GM21526 (cell line): Measurements from ENCODE around the gene SMIM32.

Source experiments
- ATAC-seq: cut with Tn5 transposase; IDR thresholded peaks from one replicate; pipeline ENCODE4 v1.9.1; 2021; ENCODE audit warnings: moderate library complexity; ENCODE audit not compliant: unreplicated experiment, low FRiP score

Gene SMIM32

GRCh38 chr5:136208916-136209315, 16.0 kb upstream of the SMIM32 start:
- no peak for ATAC-seq

- no peak for ATAC-seq
Measured at GRCh38 chr5:136207631-136208030, 14.7 kb upstream of the SMIM32 start.

- no peak for ATAC-seq
Measured at GRCh38 chr5:136206361-136206760, 13.4 kb upstream of the SMIM32 start.

- no peak for ATAC-seq
Measured at GRCh38 chr5:136205941-136206340, 13.0 kb upstream of the SMIM32 start.

- no peak for ATAC-seq
Measured at GRCh38 chr5:136205061-136205702, 12.2 kb upstream of the SMIM32 start.

GRCh38 chr5:136203303-136203922, 10.5 kb upstream of the SMIM32 start:
- ATAC-seq = no peak

- no peak for ATAC-seq
Measured at GRCh38 chr5:136202469-136203205, 9.7 kb upstream of the SMIM32 start.

- no peak for ATAC-seq
Measured at GRCh38 chr5:136201870-136202269, 8.9 kb upstream of the SMIM32 start.

GRCh38 chr5:136200761-136201160, 7.8 kb upstream of the SMIM32 start:
- ATAC-seq = no peak

- no peak for ATAC-seq
Measured at GRCh38 chr5:136200130-136200529, 7.2 kb upstream of the SMIM32 start.

GRCh38 chr5:136199408-136199807, 6.4 kb upstream of the SMIM32 start:
- ATAC-seq = no peak

- no peak for ATAC-seq
Measured at GRCh38 chr5:136198453-136198852, 5.5 kb upstream of the SMIM32 start.

GRCh38 chr5:136197462-136198142, 4.6 kb upstream of the SMIM32 start:
- no peak for ATAC-seq

GRCh38 chr5:136195971-136196820, 3.2 kb upstream of the SMIM32 start:
- ATAC-seq = no peak

GRCh38 chr5:136194576-136194975, 1.6 kb upstream of the SMIM32 start:
- ATAC-seq = no peak

- no peak for ATAC-seq
Measured at GRCh38 chr5:136193322-136193935, 467 bp upstream of the SMIM32 start.

GRCh38 chr5:136192015-136192525, 892 bp downstream of the SMIM32 start:
- ATAC-seq = no peak

GRCh38 chr5:136191304-136192014, 1.5 kb downstream of the SMIM32 start:
- no peak for ATAC-seq

- ATAC-seq = no peak
Measured at GRCh38 chr5:136190904-136191303, 2.1 kb downstream of the SMIM32 start.
